Measurements from ENCODE around the gene ONECUT3. TPM values are rescaled to one million over a fixed set of nuclear protein-coding genes. Genes with fewer than 3 reads are reported as not detected.

The ONECUT3 gene
- total and polyA plus RNA-seq, 2 donors (not counting 3 experiments of a cell fraction or from before 2014, with no cell fraction given): not detected

DNA sequence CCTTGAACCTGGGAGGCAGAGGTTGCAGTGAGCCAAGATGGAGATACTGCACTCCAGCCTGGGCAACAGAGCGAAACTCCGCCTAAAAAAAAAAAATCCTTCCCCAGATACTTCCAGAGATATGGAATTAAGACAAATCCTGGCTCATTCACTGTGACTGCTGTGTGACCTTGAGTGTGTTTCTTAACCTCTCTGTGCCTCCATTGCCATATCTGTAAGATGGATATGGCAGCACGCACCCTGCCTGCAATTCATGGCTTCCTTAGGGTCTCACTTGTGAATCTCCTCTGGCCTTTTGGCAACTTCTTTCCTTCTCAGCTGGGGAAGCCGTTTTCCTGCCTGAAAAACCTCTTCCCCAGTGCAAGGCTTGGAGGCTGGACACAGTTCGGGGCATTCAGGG lies 33.8 kb upstream of the ONECUT3 start:
- H3K79me2 ChIP-seq (ENCODE audit: control insufficient read depth, insufficient read depth, low read length): no peaks in the 10 kb centered on the region
- ChIA-PET CTCF (no interaction called here), POLR2A (no interaction called here)
- H3K27ac ChIP-seq (ENCODE audit: insufficient read depth, low read depth, low read length): no peak overlapping the region
- H3K4me1 ChIP-seq (ENCODE audit: control insufficient read depth, extremely low read depth, insufficient read depth, low read length): no peaks in the 10 kb centered on the region
- H3K9ac ChIP-seq (replicated peaks; ENCODE audit: extremely low read depth, insufficient read depth, low read length): no peak overlapping the region
- FAIRE-seq (no peak), DNase-seq (ENCODE audit: low read depth, low spot score) (no peak)
- H4K20me1 ChIP-seq (replicated peaks; ENCODE audit: control insufficient read depth, extremely low read depth, insufficient read depth, low read length): no peaks in the 10 kb centered on the region
- H3K9me1 ChIP-seq (replicated peaks; ENCODE audit: control insufficient read depth, extremely low read depth, insufficient read depth, low read length): no peaks in the 10 kb centered on the region
- intact Hi-C loops (cut with micrococcal nuclease): no loop called here
- dilution Hi-C loops (cut with MboI; ENCODE audit: extremely low pct_ligation_motif_present, low sequenced_read_pairs): no loop called here
- no peak overlapping the region for H3K4me3 ChIP-seq (replicated peaks in 1 of 3; ENCODE audit: insufficient read depth in 1 of 3, low read depth in 1 of 3, low read length in 3 of 3)
- H2AFZ ChIP-seq (ENCODE audit: low read depth, low read length): no peak overlapping the region
- peaks cover 13 to 14% of the 10 kb centered on the region in 2 experiments for H3K27me3 ChIP-seq (ENCODE audit: control insufficient read depth in 2 of 2, insufficient read depth in 2 of 2, low read length in 2 of 2)
- no peaks in the 10 kb centered on the region for H3K9me3 ChIP-seq (replicated peaks; ENCODE audit: control insufficient read depth, insufficient read depth, low read length)
- no peaks in the 10 kb centered on the region for H3K36me3 ChIP-seq (ENCODE audit: control insufficient read depth in 2 of 2, extremely low read depth in 1 of 2, insufficient read depth in 2 of 2, low read length in 2 of 2)
- no TSS peak for BruUV-seq (replicated peaks)
- no peak for TF ChIP-seq EZH2 (IDR thresholded peaks at IDR 0.05; ENCODE audit: borderline replicate concordance, low read depth, low read length, severe bottlenecking)
- TF ChIP-seq GATA2 (IDR thresholded peaks at IDR 0.05; ENCODE audit: insufficient read depth, insufficient read length, low read depth, low read length): no peak
- TF ChIP-seq, protein P1, sequence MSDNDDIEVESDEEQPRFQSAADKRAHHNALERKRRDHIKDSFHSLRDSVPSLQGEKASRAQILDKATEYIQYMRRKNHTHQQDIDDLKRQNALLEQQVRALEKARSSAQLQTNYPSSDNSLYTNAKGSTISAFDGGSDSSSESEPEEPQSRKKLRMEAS (IDR thresholded peaks at IDR 0.05; ENCODE audit: insufficient read depth, insufficient read length): no peak
- TF ChIP-seq JUN (IDR thresholded peaks at IDR 0.05; ENCODE audit: borderline replicate concordance, insufficient read depth, insufficient read length, low read depth): no peak
- TF ChIP-seq, protein P2, sequence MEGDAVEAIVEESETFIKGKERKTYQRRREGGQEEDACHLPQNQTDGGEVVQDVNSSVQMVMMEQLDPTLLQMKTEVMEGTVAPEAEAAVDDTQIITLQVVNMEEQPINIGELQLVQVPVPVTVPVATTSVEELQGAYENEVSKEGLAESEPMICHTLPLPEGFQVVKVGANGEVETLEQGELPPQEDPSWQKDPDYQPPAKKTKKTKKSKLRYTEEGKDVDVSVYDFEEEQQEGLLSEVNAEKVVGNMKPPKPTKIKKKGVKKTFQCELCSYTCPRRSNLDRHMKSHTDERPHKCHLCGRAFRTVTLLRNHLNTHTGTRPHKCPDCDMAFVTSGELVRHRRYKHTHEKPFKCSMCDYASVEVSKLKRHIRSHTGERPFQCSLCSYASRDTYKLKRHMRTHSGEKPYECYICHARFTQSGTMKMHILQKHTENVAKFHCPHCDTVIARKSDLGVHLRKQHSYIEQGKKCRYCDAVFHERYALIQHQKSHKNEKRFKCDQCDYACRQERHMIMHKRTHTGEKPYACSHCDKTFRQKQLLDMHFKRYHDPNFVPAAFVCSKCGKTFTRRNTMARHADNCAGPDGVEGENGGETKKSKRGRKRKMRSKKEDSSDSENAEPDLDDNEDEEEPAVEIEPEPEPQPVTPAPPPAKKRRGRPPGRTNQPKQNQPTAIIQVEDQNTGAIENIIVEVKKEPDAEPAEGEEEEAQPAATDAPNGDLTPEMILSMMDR (IDR thresholded peaks at IDR 0.05; ENCODE audit: extremely low read depth in 1 of 2, insufficient read depth in 1 of 2, low read depth in 1 of 2, low read length in 2 of 2): no peak
- no peak for TF ChIP-seq POLR2AphosphoS5 (IDR thresholded peaks at IDR 0.05; ENCODE audit: insufficient read depth, low read depth, low read length)
- no peak for TF ChIP-seq MYC (IDR thresholded peaks at IDR 0.05; ENCODE audit: low read depth, low read length)
- TF ChIP-seq FOS (IDR thresholded peaks at IDR 0.05; ENCODE audit: borderline replicate concordance, insufficient read depth, low read length): no peak
- no peak for TF ChIP-seq POLR2A (IDR thresholded peaks at IDR 0.05; ENCODE audit: low read depth, low read length)
- no peak overlapping the region for H3K4me2 ChIP-seq (ENCODE audit: insufficient read depth, low read length)
